RWPE1 (cell line): ENCODE results near the gene TMEM158.

Experiments
- CTCF ChIA-PET: fragments of 350-600 bp; sonication (Branson Sonifier 250); formaldehyde crosslinking; extraction: SDS; loops from one replicate; lab custom pipeline; 2021; lab: Yijun Ruan, JAX
- POLR2A ChIA-PET: fragments of 400-600 bp; formaldehyde crosslinking; extraction: SDS; loops from one replicate; lab custom pipeline; 2020; ENCODE audit warnings: antibody characterized with exemption; ENCODE audit not compliant: low non-redundant PET; lab: Yijun Ruan, JAX
- DNase-seq: peaks from one replicate; pipeline ENCODE4 v3.0.0; 2012; ENCODE audit warnings: low spot score
- H3K27ac ChIP-seq: fragments of 450-650 bp; 2 replicates; pipeline ENCODE4 v1.5.1; 2017
- CTCF ChIP-seq: fragments of 450-650 bp; conservative IDR thresholded peaks from 2 replicates; pipeline ENCODE4 v1.5.1; 2017; ENCODE audit warnings: low read depth, mild to moderate bottlenecking

TMEM158 gene

DNA sequence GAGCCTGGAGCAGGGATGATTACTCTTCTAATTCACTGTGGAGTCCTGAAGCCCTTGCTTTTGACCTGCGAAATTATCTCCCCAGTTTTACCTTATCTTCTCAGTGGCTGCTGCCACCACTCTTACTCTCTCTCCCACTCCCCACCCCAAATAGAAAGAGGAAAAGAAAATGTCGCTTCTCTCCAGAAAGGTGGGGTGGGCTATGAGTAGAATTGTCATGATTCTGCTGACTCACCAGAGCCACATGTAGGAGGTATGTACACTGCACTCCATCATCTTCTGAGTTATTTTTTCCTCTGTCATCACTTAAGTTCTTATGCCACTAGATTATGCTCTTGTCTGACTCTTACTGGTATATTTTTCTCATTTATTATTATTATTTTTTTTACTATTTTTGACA is 43.9 kb upstream of the TMEM158 start:
- no peak for TF ChIP-seq CTCF
- ChIA-PET POLR2A (no interaction called here), CTCF (no interaction called here)
- no peak overlapping the region for H3K27ac ChIP-seq
- no peak for DNase-seq

- ChIA-PET CTCF (no interaction called here), POLR2A (no interaction called here)
- no peak overlapping the region for H3K27ac ChIP-seq
- TF ChIP-seq CTCF: no peak
- DNase-seq: no peak
Measured at GRCh38 chr3:45267097-45267496, 41.0 kb upstream of the TMEM158 start.

GRCh38 chr3:45261333-45262110 is 35.4 kb upstream of the TMEM158 start:
- no peak for DNase-seq
- ChIA-PET CTCF (interaction anchor here (0.5 kb wide), 1 partner anchor 9 kb away, joined by 4 read pairs; no protein-coding TSS in a partner anchor), POLR2A (no interaction called here)
- no peak for TF ChIP-seq CTCF
- no peak overlapping the region for H3K27ac ChIP-seq

GRCh38 chr3:45259133-45259532 is 33.0 kb upstream of the TMEM158 start:
- POLR2A ChIA-PET: no interaction called here
- H3K27ac ChIP-seq: no peak overlapping the region
- TF ChIP-seq CTCF: no peak

GRCh38 chr3:45258317-45258716 is 32.2 kb upstream of the TMEM158 start:
- POLR2A ChIA-PET: no interaction called here
- DNase-seq: no peak
- no peak for TF ChIP-seq CTCF
- H3K27ac ChIP-seq: no peak overlapping the region
- CTCF ChIA-PET: no interaction called here

More at GRCh38 chr3:45259133-45259532, 33.0 kb upstream of the TMEM158 start:
- CTCF ChIA-PET: no interaction called here
- no peak for DNase-seq

DNA sequence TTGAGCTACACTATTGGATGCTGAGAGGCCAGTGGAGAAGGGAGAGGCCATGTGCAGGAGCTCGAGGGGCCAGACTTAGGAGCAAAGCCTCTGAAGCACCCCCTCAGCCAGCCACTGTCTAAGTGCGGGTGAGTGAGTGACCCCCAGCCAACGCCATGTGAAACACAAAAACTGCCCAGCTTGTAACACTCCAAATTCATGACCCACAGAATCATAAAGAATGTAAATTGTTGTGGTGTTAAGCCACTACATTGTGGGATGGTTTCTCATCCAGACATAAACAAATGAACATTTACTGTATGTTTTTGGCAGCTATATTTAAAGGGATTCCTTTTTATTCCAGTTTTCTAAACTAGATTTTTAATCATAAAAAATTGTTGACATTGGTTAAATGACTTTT is 27.2 kb upstream of the TMEM158 start:
- POLR2A ChIA-PET: no interaction called here
- TF ChIP-seq CTCF: no peak
- no peak overlapping the region for H3K27ac ChIP-seq
- CTCF ChIA-PET: interaction anchor here (0.8 kb wide), 1 partner anchor 8 kb away, joined by 4 read pairs; no protein-coding TSS in a partner anchor
- DNase-seq: no peak
